Fibroblast of the conjunctiva (primary cell): Measurements from ENCODE around the gene CLUH.

Experiments used
- DNase-seq: peaks from one replicate; pipeline ENCODE4 v3.0.0-alpha.2; 2010; ENCODE audit warnings: low read depth

Gene CLUH

GRCh38 chr17:2711608-2712299, at the start of gene CLUH:
TSS of gene CLUH (minus strand) at chr17:2711764. CDS start at chr17:2711661, 103 bp downstream.
- DNase-seq = peak; percentile 92

GRCh38 chr17:2758870-2759269, 47.3 kb upstream of the CLUH start:
- DNase-seq = no peak

GRCh38 chr17:2755891-2756724, 44.5 kb upstream of the CLUH start:
- no peak for DNase-seq

GRCh38 chr17:2751491-2751890, 39.9 kb upstream of the CLUH start:
- DNase-seq = no peak

GRCh38 chr17:2750721-2751120, 39.2 kb upstream of the CLUH start:
- no peak for DNase-seq

GRCh38 chr17:2749784-2750181, 38.2 kb upstream of the CLUH start:
- DNase-seq = peak; percentile 16

GRCh38 chr17:2749058-2749783, 37.7 kb upstream of the CLUH start, which contains the start of gene CCDC92B:
TSS of gene CCDC92B (minus strand) at chr17:2749652. CDS start at chr17:2735145, 14,507 bp downstream.
- no peak for DNase-seq

GRCh38 chr17:2745317-2746037, 33.9 kb upstream of the CLUH start:
- DNase-seq = no peak

GRCh38 chr17:2737693-2738092, 26.1 kb upstream of the CLUH start:
- no peak for DNase-seq

GRCh38 chr17:2736956-2737355, 25.4 kb upstream of the CLUH start:
- DNase-seq = no peak

- no peak for DNase-seq
Observed at GRCh38 chr17:2735896-2736295, 24.3 kb upstream of the CLUH start.

GRCh38 chr17:2734939-2735338, 23.4 kb upstream of the CLUH start:
- no peak for DNase-seq

- DNase-seq = no peak
Observed at GRCh38 chr17:2731807-2732206, 20.2 kb upstream of the CLUH start.

GRCh38 chr17:2730764-2731353, 19.3 kb upstream of the CLUH start:
- no peak for DNase-seq

GRCh38 chr17:2724784-2725164, 13.2 kb upstream of the CLUH start:
- no peak for DNase-seq

- no peak for DNase-seq
Observed at GRCh38 chr17:2723997-2724783, 12.6 kb upstream of the CLUH start.

GRCh38 chr17:2723505-2723996, 12.0 kb upstream of the CLUH start:
- no peak for DNase-seq

- DNase-seq = no peak
Observed at GRCh38 chr17:2722611-2723010, 11.0 kb upstream of the CLUH start.

GRCh38 chr17:2721603-2722002, 10.0 kb upstream of the CLUH start:
- DNase-seq = no peak

- no peak for DNase-seq
Observed at GRCh38 chr17:2719861-2720260, 8.3 kb upstream of the CLUH start.
